Measurements from ENCODE around the gene PILRA. TPM values are rescaled to one million over a fixed set of nuclear protein-coding genes. Genes with fewer than 3 reads are reported as not detected.
"Not testable (repeated sequence)": the region's sequence is repeated elsewhere in the genome, so short reads cannot be mapped to it uniquely, and the experiment has no call there.

Gene PILRA
- total and polyA plus RNA-seq, 2 donors from 2014 or later, result 15.4 to 18.8 TPM

GRCh38 chr7:100346921-100347320 lies 26.4 kb upstream of the PILRA start:
- no peaks in the 10 kb centered on the region for H3K27me3 ChIP-seq (ENCODE audit: control insufficient read depth, insufficient read depth, low read length)
- no peak overlapping the region for H3K9ac ChIP-seq (ENCODE audit: low read length in 3 of 3)
- no peak for FAIRE-seq
- peaks cover 7 to 41% (median 31%) of the 10 kb centered on the region in 3 donors for H3K36me3 ChIP-seq (ENCODE audit: control insufficient read depth in 2 of 3, insufficient read depth in 3 of 3, low read length in 3 of 3)
- H3K9me3 ChIP-seq (ENCODE audit: control insufficient read depth in 2 of 3, insufficient read depth in 1 of 3, low read length in 3 of 3), result no peaks in the 10 kb centered on the region
- peak in 1 of 5 donors; percentile 5 for DNase-seq
- H3K4me3 ChIP-seq (ENCODE audit: low read length in 3 of 3), result no peak overlapping the region
- no peak overlapping the region for H3K27ac ChIP-seq (ENCODE audit: low read depth in 2 of 2, low read length in 2 of 2)
- TF ChIP-seq CTCF (IDR thresholded peaks at IDR 0.05; ENCODE audit: borderline replicate concordance, extremely low read depth, insufficient read depth), result no peak
- no peaks in the 10 kb centered on the region for H3K4me1 ChIP-seq (ENCODE audit: control insufficient read depth in 2 of 3, insufficient read depth in 2 of 3, low read depth in 1 of 3, low read length in 3 of 3)
- intact Hi-C loops (cut with DNase I), result no loop called here

- no peaks in the 10 kb centered on the region for H3K9me3 ChIP-seq (ENCODE audit: control insufficient read depth in 2 of 3, insufficient read depth in 1 of 3, low read length in 3 of 3)
- FAIRE-seq, result no peak
- peaks cover 7 to 41% (median 27%) of the 10 kb centered on the region in 3 donors for H3K36me3 ChIP-seq (ENCODE audit: control insufficient read depth in 2 of 3, insufficient read depth in 3 of 3, low read length in 3 of 3)
- intact Hi-C loops (cut with DNase I), result no loop called here
- no peak overlapping the region for H3K4me3 ChIP-seq (ENCODE audit: low read length in 3 of 3)
- H3K4me1 ChIP-seq (ENCODE audit: control insufficient read depth in 2 of 3, insufficient read depth in 2 of 3, low read depth in 1 of 3, low read length in 3 of 3), result no peaks in the 10 kb centered on the region
- no peak overlapping the region for H3K9ac ChIP-seq (ENCODE audit: low read length in 3 of 3)
- no peak overlapping the region for H3K27ac ChIP-seq (ENCODE audit: low read depth in 2 of 2, low read length in 2 of 2)
- no peak for DNase-seq
- no peaks in the 10 kb centered on the region for H3K27me3 ChIP-seq (ENCODE audit: control insufficient read depth, insufficient read depth, low read length)
- no peak for TF ChIP-seq CTCF (IDR thresholded peaks at IDR 0.05; ENCODE audit: borderline replicate concordance, extremely low read depth, insufficient read depth)
These were observed 24.5 kb upstream of the PILRA start for GRCh38 chr7:100348805-100349204.

GRCh38 chr7:100349757-100350156 lies 23.5 kb upstream of the PILRA start:
- intact Hi-C loops (cut with DNase I), result no loop called here
- Histone ChIP-seq H3K9me3 (ENCODE audit: control insufficient read depth in 2 of 3, insufficient read depth in 1 of 3, low read length in 3 of 3) (no peaks in the 10 kb centered on the region), H3K4me1 (ENCODE audit: control insufficient read depth in 2 of 3, insufficient read depth in 2 of 3, low read depth in 1 of 3, low read length in 3 of 3) (no peaks in the 10 kb centered on the region), H3K4me3 (ENCODE audit: low read length in 3 of 3) (no peak overlapping the region), H3K9ac (ENCODE audit: low read length in 3 of 3) (no peak overlapping the region), H3K27me3 (ENCODE audit: control insufficient read depth, insufficient read depth, low read length) (no peaks in the 10 kb centered on the region), H3K27ac (ENCODE audit: low read depth in 2 of 2, low read length in 2 of 2) (no peak overlapping the region), H3K36me3 (ENCODE audit: control insufficient read depth in 2 of 3, insufficient read depth in 3 of 3, low read length in 3 of 3) (peaks cover 7 to 44% (median 34%) of the 10 kb centered on the region in 3 donors)
- no peak for FAIRE-seq
- DNase-seq, result peak in 1 of 5 donors; percentile 9
- no peak for TF ChIP-seq CTCF (IDR thresholded peaks at IDR 0.05; ENCODE audit: borderline replicate concordance, extremely low read depth, insufficient read depth)

GRCh38 chr7:100351657-100352058 lies 21.6 kb upstream of the PILRA start:
- H3K4me3 ChIP-seq (ENCODE audit: low read length in 3 of 3), result no peak overlapping the region
- no peak overlapping the region for H3K27ac ChIP-seq (ENCODE audit: low read depth in 2 of 2, low read length in 2 of 2)
- no peak overlapping the region for H3K9ac ChIP-seq (ENCODE audit: low read length in 3 of 3)
- FAIRE-seq (no peak), DNase-seq (peak in 1 of 5 donors; percentile 7)
- H3K36me3 ChIP-seq (ENCODE audit: control insufficient read depth in 2 of 3, insufficient read depth in 3 of 3, low read length in 3 of 3), result peaks cover 6 to 47% (median 41%) of the 10 kb centered on the region in 3 donors
- no peak for TF ChIP-seq CTCF (IDR thresholded peaks at IDR 0.05; ENCODE audit: borderline replicate concordance, extremely low read depth, insufficient read depth)
- H3K9me3 ChIP-seq (ENCODE audit: control insufficient read depth in 2 of 3, insufficient read depth in 1 of 3, low read length in 3 of 3), result no peaks in the 10 kb centered on the region
- intact Hi-C loops (cut with DNase I), result no loop called here
- no peaks in the 10 kb centered on the region for H3K4me1 ChIP-seq (ENCODE audit: control insufficient read depth in 2 of 3, insufficient read depth in 2 of 3, low read depth in 1 of 3, low read length in 3 of 3)
- H3K27me3 ChIP-seq (ENCODE audit: control insufficient read depth, insufficient read depth, low read length), result no peaks in the 10 kb centered on the region

GRCh38 chr7:100352230-100352781 lies 21.0 kb upstream of the PILRA start:
- FAIRE-seq; H3K27me3 ChIP-seq (ENCODE audit: control insufficient read depth, insufficient read depth, low read length); H3K4me3 ChIP-seq (ENCODE audit: low read length in 3 of 3); H3K9me3 ChIP-seq (ENCODE audit: control insufficient read depth in 2 of 3, insufficient read depth in 1 of 3, low read length in 3 of 3); H3K27ac ChIP-seq (ENCODE audit: low read depth in 2 of 2, low read length in 2 of 2); intact Hi-C loops (cut with DNase I); H3K4me1 ChIP-seq (ENCODE audit: control insufficient read depth in 2 of 3, insufficient read depth in 2 of 3, low read depth in 1 of 3, low read length in 3 of 3); H3K9ac ChIP-seq (ENCODE audit: low read length in 3 of 3): not testable (repeated sequence)
- peak in 1 of 5 donors; percentile 28 for DNase-seq
- H3K36me3 ChIP-seq (ENCODE audit: control insufficient read depth in 2 of 3, insufficient read depth in 3 of 3, low read length in 3 of 3), result peaks cover 3 to 45% (median 38%) of the 10 kb centered on the region in 3 donors
